ENCODE data around the gene C20orf202. TPM values are rescaled to one million over a fixed set of nuclear protein-coding genes. Genes with fewer than 3 reads are reported as not detected.

C20orf202 gene
- total and polyA plus RNA-seq, 3 experiments from 2014 or later = not detected

DNA sequence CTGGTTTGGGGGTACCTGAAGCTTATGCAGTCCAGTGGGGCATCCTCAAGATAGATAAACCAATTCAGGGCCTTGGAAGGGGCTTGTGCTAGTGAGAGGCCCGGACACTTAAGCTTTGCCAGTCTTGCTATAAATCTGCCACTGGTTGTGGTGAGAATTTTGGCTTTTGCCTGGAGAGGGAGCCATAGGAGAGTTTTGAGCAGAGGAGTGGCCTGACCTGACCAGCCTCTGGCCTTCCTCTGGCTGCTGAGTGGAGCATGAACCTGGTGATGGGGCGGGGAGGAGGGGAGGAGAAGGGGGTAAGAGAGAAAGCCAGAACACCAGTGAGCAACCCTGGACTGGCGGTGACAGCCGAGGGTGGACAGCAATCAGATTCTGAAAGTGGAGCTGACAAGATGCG, 25.6 kb upstream of the C20orf202 start:
- H3K4me3 Mint-ChIP-seq = no peak overlapping the region
- no peak for DNase-seq
- no peaks in the 10 kb centered on the region for H3K4me1 Mint-ChIP-seq
- CTCF ChIA-PET = no interaction called here
- Histone ChIP-seq H3K4me3 (ENCODE audit: low read length) (no peak overlapping the region), H3K36me3 (ENCODE audit: insufficient read depth, low read length) (no peaks in the 10 kb centered on the region), H3K27ac (ENCODE audit: low read depth, low read length) (no peak overlapping the region), H3K27me3 (ENCODE audit: insufficient read depth, low read length, poor library complexity, severe bottlenecking) (no peaks in the 10 kb centered on the region), H3K9me3 (ENCODE audit: low read length) (no peaks in the 10 kb centered on the region), H3K4me1 (ENCODE audit: insufficient read depth, low read length) (no peaks in the 10 kb centered on the region)
- POLR2A ChIA-PET = no interaction called here
- peaks cover 0 to 3% of the 10 kb centered on the region in 2 donors for H3K27me3 Mint-ChIP-seq
- peaks cover 3 to 49% (median 19%) of the 10 kb centered on the region in 3 donors for H3K36me3 Mint-ChIP-seq
- peak overlapping the region in 1 of 8 donors; percentile 82 for H3K27ac Mint-ChIP-seq
- H3K9me3 Mint-ChIP-seq = peaks cover 0 to 2% (median 0%) of the 10 kb centered on the region in 5 donors

DNA sequence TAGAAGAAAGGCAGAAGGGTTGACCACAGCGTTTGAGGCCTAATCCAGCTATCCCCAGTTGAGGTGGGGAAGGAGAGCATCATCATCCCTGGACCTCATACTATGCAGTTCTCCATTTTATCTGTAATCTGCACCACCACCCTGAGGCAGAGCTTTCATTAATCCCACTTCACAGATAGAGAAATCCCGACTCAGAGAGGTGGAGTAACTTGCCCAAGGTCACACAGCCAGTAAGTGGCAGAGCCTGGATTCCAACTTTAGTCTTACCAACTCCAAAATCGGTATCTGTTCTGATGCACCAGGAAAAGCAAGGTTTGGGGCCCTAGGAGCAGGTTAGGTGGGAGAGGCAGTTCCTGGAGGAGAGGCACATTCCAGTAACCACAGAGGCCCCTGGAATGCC, 25.2 kb upstream of the C20orf202 start:
- Mint-ChIP-seq H3K9me3 (peaks cover 0 to 2% (median 0%) of the 10 kb centered on the region in 5 donors), H3K27me3 (peaks cover 3% of the 10 kb centered on the region in 2 donors), H3K4me1 (no peaks in the 10 kb centered on the region), H3K4me3 (no peak overlapping the region), H3K36me3 (peaks cover 3 to 45% (median 17%) of the 10 kb centered on the region in 3 donors), H3K27ac (no peak overlapping the region)
- Histone ChIP-seq H3K4me1 (ENCODE audit: insufficient read depth, low read length) (no peaks in the 10 kb centered on the region), H3K9me3 (ENCODE audit: low read length) (no peaks in the 10 kb centered on the region), H3K27ac (ENCODE audit: low read depth, low read length) (no peak overlapping the region), H3K27me3 (ENCODE audit: insufficient read depth, low read length, poor library complexity, severe bottlenecking) (no peaks in the 10 kb centered on the region), H3K4me3 (ENCODE audit: low read length) (no peak overlapping the region), H3K36me3 (ENCODE audit: insufficient read depth, low read length) (no peaks in the 10 kb centered on the region)
- ChIA-PET CTCF (no interaction called here), POLR2A (no interaction called here)
- DNase-seq = no peak

DNA sequence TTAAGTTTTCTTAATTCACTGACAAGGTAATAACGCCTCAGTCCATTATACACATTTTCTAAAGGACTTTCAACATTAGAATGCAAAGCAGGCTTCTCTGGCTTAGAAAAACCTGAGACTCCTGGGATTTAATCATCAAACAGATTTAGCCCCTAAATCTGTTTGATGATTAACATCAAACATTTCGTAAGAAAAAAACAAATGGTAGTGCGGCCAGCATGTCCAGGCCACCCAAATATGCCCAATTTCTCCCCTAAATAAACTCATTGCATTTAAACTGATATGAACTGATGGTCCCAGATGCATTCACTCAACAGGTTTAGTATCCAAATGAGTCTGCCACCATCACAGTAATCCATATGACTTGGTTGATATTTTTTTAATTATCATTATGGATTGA, 24.6 kb upstream of the C20orf202 start:
- H3K27ac ChIP-seq (ENCODE audit: low read depth, low read length) = no peak overlapping the region
- H3K4me3 Mint-ChIP-seq = no peak overlapping the region
- ChIA-PET POLR2A (no interaction called here), CTCF (no interaction called here)
- H3K9me3 ChIP-seq (ENCODE audit: low read length) = no peaks in the 10 kb centered on the region
- H3K27me3 Mint-ChIP-seq = peaks cover 5 to 8% of the 10 kb centered on the region in 2 donors
- peaks cover 3 to 40% (median 15%) of the 10 kb centered on the region in 3 donors for H3K36me3 Mint-ChIP-seq
- DNase-seq = no peak
- no peaks in the 10 kb centered on the region for H3K4me1 Mint-ChIP-seq
- no peak overlapping the region for H3K27ac Mint-ChIP-seq
- H3K36me3 ChIP-seq (ENCODE audit: insufficient read depth, low read length) = no peaks in the 10 kb centered on the region
- no peaks in the 10 kb centered on the region for H3K27me3 ChIP-seq (ENCODE audit: insufficient read depth, low read length, poor library complexity, severe bottlenecking)
- no peak overlapping the region for H3K4me3 ChIP-seq (ENCODE audit: low read length)
- H3K9me3 Mint-ChIP-seq = peaks cover 0 to 2% (median 0%) of the 10 kb centered on the region in 5 donors
- no peaks in the 10 kb centered on the region for H3K4me1 ChIP-seq (ENCODE audit: insufficient read depth, low read length)

DNA sequence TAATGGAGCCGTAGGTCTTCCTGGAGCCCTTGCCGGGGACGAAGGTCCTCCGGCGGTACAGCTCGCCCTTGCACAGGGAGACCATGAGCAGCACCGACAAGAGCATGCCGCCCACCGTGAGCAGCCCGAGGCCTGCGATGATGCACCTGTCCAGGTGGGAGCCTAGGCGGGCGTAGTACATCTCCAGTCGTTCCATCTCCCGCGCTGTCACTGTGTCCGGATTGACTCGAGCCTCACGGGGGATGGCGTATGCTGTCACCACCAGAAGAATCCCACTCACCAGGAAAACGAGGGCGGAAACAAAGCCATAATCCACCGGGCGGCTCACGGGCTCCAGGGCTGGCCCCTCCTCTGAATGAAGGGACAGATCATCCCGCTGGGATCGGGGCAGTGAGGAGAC, 22.3 kb upstream of the C20orf202 start:
- POLR2A ChIA-PET = no interaction called here
- H3K4me3 Mint-ChIP-seq = no peak overlapping the region
- H3K27ac Mint-ChIP-seq = no peak overlapping the region
- Histone ChIP-seq H3K4me1 (ENCODE audit: insufficient read depth, low read length) (no peaks in the 10 kb centered on the region), H3K27ac (ENCODE audit: low read depth, low read length) (no peak overlapping the region), H3K36me3 (ENCODE audit: insufficient read depth, low read length) (no peaks in the 10 kb centered on the region), H3K27me3 (ENCODE audit: insufficient read depth, low read length, poor library complexity, severe bottlenecking) (peaks cover 6% of the 10 kb centered on the region), H3K4me3 (ENCODE audit: low read length) (no peak overlapping the region), H3K9me3 (ENCODE audit: low read length) (no peaks in the 10 kb centered on the region)
- H3K27me3 Mint-ChIP-seq = peaks cover 13 to 21% of the 10 kb centered on the region in 2 donors
- H3K36me3 Mint-ChIP-seq = peaks cover 0 to 19% (median 7%) of the 10 kb centered on the region in 3 donors
- H3K9me3 Mint-ChIP-seq = peaks cover 0 to 2% (median 0%) of the 10 kb centered on the region in 5 donors
- no peak for DNase-seq
- H3K4me1 Mint-ChIP-seq = peaks cover 8 to 12% (median 9%) of the 10 kb centered on the region in 3 donors
- CTCF ChIA-PET = no interaction called here

DNA sequence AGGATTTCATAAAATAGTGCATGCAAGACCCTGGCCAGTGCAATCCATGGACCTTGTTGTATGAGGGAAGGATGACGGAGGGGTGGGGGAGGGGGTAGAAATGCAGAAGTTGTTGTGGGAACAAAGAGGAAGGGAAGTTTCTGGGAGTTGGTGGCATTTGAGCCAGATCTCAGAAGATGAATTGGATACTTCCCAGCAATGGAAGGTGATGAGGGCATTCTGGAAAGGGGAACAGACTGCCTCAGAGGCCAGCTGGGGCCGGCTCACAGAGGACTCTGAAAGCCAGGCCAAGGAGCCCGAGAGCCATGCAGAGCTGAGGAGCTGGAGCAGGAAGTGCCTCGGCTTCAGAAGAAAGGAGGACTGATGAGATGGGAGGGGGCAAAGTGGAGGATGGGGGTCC, 21.1 kb upstream of the C20orf202 start:
- POLR2A ChIA-PET = no interaction called here
- no peak for DNase-seq
- CTCF ChIA-PET = no interaction called here
- H3K9me3 ChIP-seq (ENCODE audit: low read length) = no peaks in the 10 kb centered on the region
- no peaks in the 10 kb centered on the region for H3K36me3 ChIP-seq (ENCODE audit: insufficient read depth, low read length)
- no peak overlapping the region for H3K27ac ChIP-seq (ENCODE audit: low read depth, low read length)
- peaks cover 0 to 2% (median 0%) of the 10 kb centered on the region in 5 donors for H3K9me3 Mint-ChIP-seq
- H3K4me1 Mint-ChIP-seq = peaks cover 10 to 14% (median 12%) of the 10 kb centered on the region in 3 donors
- peak overlapping the region in 1 of 7 donors; percentile 60 for H3K4me3 Mint-ChIP-seq
- peaks cover 0 to 9% (median 5%) of the 10 kb centered on the region in 3 donors for H3K36me3 Mint-ChIP-seq
- H3K27ac Mint-ChIP-seq = peak overlapping the region in 1 of 8 donors; percentile 79
- no peaks in the 10 kb centered on the region for H3K4me1 ChIP-seq (ENCODE audit: insufficient read depth, low read length)
- H3K27me3 Mint-ChIP-seq = peaks cover 19 to 24% of the 10 kb centered on the region in 2 donors
- peaks cover 6% of the 10 kb centered on the region for H3K27me3 ChIP-seq (ENCODE audit: insufficient read depth, low read length, poor library complexity, severe bottlenecking)
- H3K4me3 ChIP-seq (ENCODE audit: low read length) = no peak overlapping the region

DNA sequence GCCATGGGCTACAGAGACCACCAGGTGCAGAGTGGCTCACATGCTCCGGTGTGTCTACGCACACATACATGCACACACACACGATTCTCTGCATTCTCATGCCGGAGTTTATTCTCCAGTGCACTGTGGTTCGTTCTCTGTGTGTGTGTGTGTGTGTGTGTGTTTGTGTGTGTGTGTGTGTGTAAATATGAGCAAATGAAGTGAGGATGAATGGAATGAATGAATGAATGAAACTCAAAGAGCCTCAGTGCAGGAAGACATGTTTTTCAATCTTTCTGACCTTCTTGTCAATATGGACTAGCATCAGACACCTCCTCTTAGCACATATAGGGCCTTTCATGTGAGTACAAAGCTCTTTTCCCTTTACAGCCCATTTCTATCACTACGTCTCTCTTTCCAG, 20.1 kb upstream of the C20orf202 start:
- Histone ChIP-seq H3K36me3 (ENCODE audit: insufficient read depth, low read length) (no peaks in the 10 kb centered on the region), H3K9me3 (ENCODE audit: low read length) (no peaks in the 10 kb centered on the region), H3K27me3 (ENCODE audit: insufficient read depth, low read length, poor library complexity, severe bottlenecking) (peaks cover 6% of the 10 kb centered on the region), H3K4me1 (ENCODE audit: insufficient read depth, low read length) (no peaks in the 10 kb centered on the region), H3K4me3 (ENCODE audit: low read length) (no peak overlapping the region), H3K27ac (ENCODE audit: low read depth, low read length) (no peak overlapping the region)
- peaks cover 10 to 14% (median 12%) of the 10 kb centered on the region in 3 donors for H3K4me1 Mint-ChIP-seq
- H3K36me3 Mint-ChIP-seq = peaks cover 0 to 5% (median 4%) of the 10 kb centered on the region in 3 donors
- CTCF ChIA-PET = no interaction called here
- POLR2A ChIA-PET = no interaction called here
- peak overlapping the region in 2 of 7 donors; percentile 10 to 69 for H3K4me3 Mint-ChIP-seq
- no peak for DNase-seq
- no peak overlapping the region for H3K27ac Mint-ChIP-seq
- H3K27me3 Mint-ChIP-seq = peaks cover 19 to 24% of the 10 kb centered on the region in 2 donors
- H3K9me3 Mint-ChIP-seq = no peaks in the 10 kb centered on the region

DNA sequence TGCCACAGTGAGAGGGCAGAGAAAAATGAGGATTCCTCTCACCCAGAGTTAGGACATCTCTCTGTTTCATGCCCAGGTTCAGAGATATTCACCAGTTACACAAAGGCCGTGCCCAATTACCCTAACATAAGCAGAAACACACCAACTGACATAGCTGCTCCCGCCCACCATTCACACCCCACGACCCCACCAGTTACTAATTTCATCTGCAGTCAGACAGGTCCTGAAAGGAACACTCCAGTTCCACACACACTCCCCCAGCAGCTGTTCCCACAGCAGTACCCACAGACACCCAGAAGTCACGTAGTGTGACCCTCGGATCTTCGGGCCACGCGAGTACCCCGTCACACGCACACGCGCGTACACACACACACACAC, 19.0 kb upstream of the C20orf202 start:
- POLR2A ChIA-PET = no interaction called here
- no peaks in the 10 kb centered on the region for H3K4me1 ChIP-seq (ENCODE audit: insufficient read depth, low read length)
- Mint-ChIP-seq H3K27ac (peak overlapping the region in 2 of 8 donors; percentile 8 to 13), H3K36me3 (peaks cover 0 to 5% (median 2%) of the 10 kb centered on the region in 3 donors), H3K9me3 (no peaks in the 10 kb centered on the region), H3K27me3 (peaks cover 19 to 24% of the 10 kb centered on the region in 2 donors), H3K4me3 (peak overlapping the region; percentile 2 to 75 (median 70)), H3K4me1 (peaks cover 10 to 14% (median 12%) of the 10 kb centered on the region in 3 donors)
- DNase-seq = no peak
- no peaks in the 10 kb centered on the region for H3K9me3 ChIP-seq (ENCODE audit: low read length)
- peaks cover 6% of the 10 kb centered on the region for H3K27me3 ChIP-seq (ENCODE audit: insufficient read depth, low read length, poor library complexity, severe bottlenecking)
- CTCF ChIA-PET = interaction anchor here (1.2 kb wide), 1 partner anchor 29 kb away, joined by 3 read pairs; no protein-coding TSS in a partner anchor
- H3K4me3 ChIP-seq (ENCODE audit: low read length) = no peak overlapping the region
- no peaks in the 10 kb centered on the region for H3K36me3 ChIP-seq (ENCODE audit: insufficient read depth, low read length)
- H3K27ac ChIP-seq (ENCODE audit: low read depth, low read length) = peak overlapping the region; percentile 4

DNA sequence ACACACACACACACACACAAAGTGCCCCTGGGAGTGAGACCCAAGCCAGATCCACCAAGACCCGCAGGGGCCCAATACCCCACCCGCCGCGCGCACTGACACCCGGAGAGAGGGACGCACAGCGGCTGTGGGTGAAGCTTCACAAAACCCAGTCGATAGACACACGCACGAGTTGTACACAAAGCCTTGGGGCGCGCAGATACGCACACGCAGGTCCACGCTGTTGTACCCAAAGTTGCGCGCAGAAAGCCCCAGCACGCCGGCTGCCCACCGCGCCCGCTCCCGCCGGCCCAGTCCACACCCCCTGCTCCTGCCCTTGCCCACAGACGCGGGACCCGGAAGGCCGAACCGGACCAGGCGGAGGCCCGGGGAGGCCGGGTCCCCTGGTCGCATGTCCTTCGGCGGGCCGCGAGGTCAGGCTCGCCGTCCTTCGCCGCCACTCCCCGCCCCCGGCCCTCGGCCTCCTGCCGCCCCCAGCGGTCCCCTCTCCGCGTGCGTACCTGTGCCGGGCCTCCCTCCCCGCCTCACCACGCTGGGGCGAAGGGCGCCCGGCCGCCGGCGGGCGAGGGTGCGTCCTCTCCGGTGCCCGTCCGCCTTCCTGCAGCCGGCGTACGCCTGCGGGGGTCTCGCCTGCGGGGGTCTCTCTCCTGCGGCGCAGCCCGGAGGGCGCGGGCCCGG, 18.5 kb upstream of the C20orf202 start, which contains the start of gene TMEM74B:
TSS of gene TMEM74B (minus strand) at position 344 of the 678 bp plus-strand sequence. CDS start 1,180 bp downstream, outside the sequence.
- Mint-ChIP-seq H3K4me1 (peaks cover 10 to 14% (median 12%) of the 10 kb centered on the region in 3 donors), H3K27ac (peak within 1 kb of the TSS in 2 of 8 donors; percentile 8 to 13), H3K36me3 (peaks cover 0 to 2% (median under 1%) of the 10 kb centered on the region in 3 donors), H3K4me3 (peak within 1 kb of the TSS; percentile 10 to 76 (median 71)), H3K27me3 (peaks cover 19 to 24% of the 10 kb centered on the region in 2 donors), H3K9me3 (no peaks in the 10 kb centered on the region)
- Histone ChIP-seq H3K27me3 (ENCODE audit: insufficient read depth, low read length, poor library complexity, severe bottlenecking) (peaks cover 6% of the 10 kb centered on the region), H3K27ac (ENCODE audit: low read depth, low read length) (peak within 1 kb of the TSS; percentile 48), H3K4me3 (ENCODE audit: low read length) (no peak within 1 kb of the TSS), H3K36me3 (ENCODE audit: insufficient read depth, low read length) (no peaks in the 10 kb centered on the region), H3K9me3 (ENCODE audit: low read length) (no peaks in the 10 kb centered on the region), H3K4me1 (ENCODE audit: insufficient read depth, low read length) (no peaks in the 10 kb centered on the region)
- ChIA-PET CTCF (interaction anchor here (1.2 kb wide), 1 partner anchor 28 kb away, joined by 3 read pairs; no protein-coding TSS in a partner anchor), POLR2A (no interaction called here)
- no peak for DNase-seq
